HT-29 (cell line): ENCODE data around the gene MRTFA. TPM values are rescaled to one million over a fixed set of nuclear protein-coding genes. Genes with fewer than 3 reads are reported as not detected.

Source experiments
- DNase-seq: peaks from one replicate; pipeline ENCODE4 v3.0.0-alpha.2; 2015; ENCODE audit warnings: low spot score
- total RNA-seq: library from RNA; depleted of rRNA; stranded (reverse); fragments of >200 nt; shearing (Covaris generic); gene quantifications from 2 replicates; pipeline ENCODE4 v1.2.3, GENCODE V29; 2014

MRTFA gene
- total RNA-seq, 1 experiment from 2014 or later, result 26.1 TPM

- DNase-seq, result peak; percentile 56
Observed at GRCh38 chr22:40498420-40499208, 137.9 kb downstream of the MRTFA start.

- no peak for DNase-seq
Observed at GRCh38 chr22:40493441-40493840, 143.1 kb downstream of the MRTFA start.

GRCh38 chr22:40491990-40492631, 144.4 kb downstream of the MRTFA start:
- no peak for DNase-seq

- DNase-seq, result peak; percentile 27
Observed at GRCh38 chr22:40487663-40488249, 148.8 kb downstream of the MRTFA start.

GRCh38 chr22:40486962-40487602, 149.4 kb downstream of the MRTFA start:
- DNase-seq, result no peak

- DNase-seq, result no peak
Observed at GRCh38 chr22:40485813-40486667, 150.5 kb downstream of the MRTFA start.

- no peak for DNase-seq
Observed at GRCh38 chr22:40484906-40485669, 151.4 kb downstream of the MRTFA start.

GRCh38 chr22:40482886-40483285, 153.6 kb downstream of the MRTFA start:
- DNase-seq, result no peak

GRCh38 chr22:40482391-40482790, 154.1 kb downstream of the MRTFA start:
- DNase-seq, result peak; percentile 22

- no peak for DNase-seq
Observed at GRCh38 chr22:40480996-40481395, 155.5 kb downstream of the MRTFA start.

GRCh38 chr22:40479887-40480538, 156.5 kb downstream of the MRTFA start:
- DNase-seq, result no peak

- DNase-seq, result no peak
Observed at GRCh38 chr22:40479126-40479800, 157.3 kb downstream of the MRTFA start.

- DNase-seq, result no peak
Observed at GRCh38 chr22:40478338-40479125, 158.0 kb downstream of the MRTFA start.

- no peak for DNase-seq
Observed at GRCh38 chr22:40477683-40478337, 158.7 kb downstream of the MRTFA start.

- no peak for DNase-seq
Observed at GRCh38 chr22:40476341-40476740, 160.2 kb downstream of the MRTFA start.

GRCh38 chr22:40473703-40474102, 162.8 kb downstream of the MRTFA start:
- DNase-seq, result no peak

GRCh38 chr22:40472579-40472978, 163.9 kb downstream of the MRTFA start:
- no peak for DNase-seq

GRCh38 chr22:40472051-40472450, 164.5 kb downstream of the MRTFA start:
- no peak for DNase-seq
